PFSK-1 (cell line): Measurements from ENCODE around the gene KRTAP1-3.

Source experiments
- FOXP2 ChIP-seq: optimal IDR thresholded peaks from 2 replicates; pipeline ENCODE3; 2011; ENCODE audit warnings: borderline replicate concordance, control low read depth, inconsistent platforms; ENCODE audit not compliant: insufficient read depth; ENCODE audit errors: extremely low read length, extremely low read depth
- POLR2AphosphoS5 ChIP-seq: IDR thresholded peaks from 2 replicates; pipeline ENCODE4 v1.6.1; 2012; ENCODE audit warnings: low read depth, mild to moderate bottlenecking, control low read depth, low read length, moderate library complexity
- SIN3A ChIP-seq: IDR thresholded peaks from 2 replicates; pipeline ENCODE4 v1.6.1; 2012; ENCODE audit warnings: mild to moderate bottlenecking, low read length, moderate library complexity, borderline replicate concordance; ENCODE audit not compliant: insufficient read depth
- TAF1 ChIP-seq: IDR thresholded peaks from 2 replicates; pipeline ENCODE4 v1.6.1; 2012; ENCODE audit warnings: low read length, control low read depth, borderline replicate concordance; ENCODE audit not compliant: insufficient read depth
- TF ChIP-seq, protein P1 (sequence below), 2 experiments: IDR thresholded peaks; 2 replicates each; pipeline versions ENCODE4 v1.6.1 to v1.8.0; 2011 to 2012; ENCODE audit warnings: low read depth in 2 of 2, low read length in 2 of 2, control low read depth in 1 of 2, inconsistent platforms in 1 of 2, mild to moderate bottlenecking in 1 of 2, moderate library complexity in 1 of 2; ENCODE audit not compliant: insufficient read depth in 1 of 2

KRTAP1-3 gene

DNA sequence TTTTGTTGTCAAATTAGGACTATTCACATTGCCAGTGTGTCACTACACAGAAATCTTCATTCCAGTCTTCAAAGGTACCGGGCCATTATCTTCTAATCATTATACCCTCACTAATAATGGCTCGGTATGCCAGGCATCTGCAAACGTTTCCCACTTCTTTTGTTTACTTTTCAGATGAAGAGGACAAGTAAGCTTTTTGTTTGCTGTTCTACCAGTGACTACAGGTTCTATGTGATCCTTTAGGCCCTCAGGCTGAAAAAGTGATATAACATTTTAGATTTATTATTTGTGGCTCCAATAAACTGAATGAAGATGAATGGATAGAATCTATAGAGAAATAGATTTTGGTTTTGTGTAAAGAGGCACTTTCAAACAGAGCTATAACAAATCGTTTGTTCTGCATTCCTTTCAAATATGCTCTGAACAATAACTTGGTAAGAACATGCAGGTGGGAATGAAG is 25.3 kb downstream of the KRTAP1-3 start:
- TF ChIP-seq FOXP2: no peak
- no peak for TF ChIP-seq SIN3A
- TF ChIP-seq TAF1: no peak
- TF ChIP-seq, protein P1, sequence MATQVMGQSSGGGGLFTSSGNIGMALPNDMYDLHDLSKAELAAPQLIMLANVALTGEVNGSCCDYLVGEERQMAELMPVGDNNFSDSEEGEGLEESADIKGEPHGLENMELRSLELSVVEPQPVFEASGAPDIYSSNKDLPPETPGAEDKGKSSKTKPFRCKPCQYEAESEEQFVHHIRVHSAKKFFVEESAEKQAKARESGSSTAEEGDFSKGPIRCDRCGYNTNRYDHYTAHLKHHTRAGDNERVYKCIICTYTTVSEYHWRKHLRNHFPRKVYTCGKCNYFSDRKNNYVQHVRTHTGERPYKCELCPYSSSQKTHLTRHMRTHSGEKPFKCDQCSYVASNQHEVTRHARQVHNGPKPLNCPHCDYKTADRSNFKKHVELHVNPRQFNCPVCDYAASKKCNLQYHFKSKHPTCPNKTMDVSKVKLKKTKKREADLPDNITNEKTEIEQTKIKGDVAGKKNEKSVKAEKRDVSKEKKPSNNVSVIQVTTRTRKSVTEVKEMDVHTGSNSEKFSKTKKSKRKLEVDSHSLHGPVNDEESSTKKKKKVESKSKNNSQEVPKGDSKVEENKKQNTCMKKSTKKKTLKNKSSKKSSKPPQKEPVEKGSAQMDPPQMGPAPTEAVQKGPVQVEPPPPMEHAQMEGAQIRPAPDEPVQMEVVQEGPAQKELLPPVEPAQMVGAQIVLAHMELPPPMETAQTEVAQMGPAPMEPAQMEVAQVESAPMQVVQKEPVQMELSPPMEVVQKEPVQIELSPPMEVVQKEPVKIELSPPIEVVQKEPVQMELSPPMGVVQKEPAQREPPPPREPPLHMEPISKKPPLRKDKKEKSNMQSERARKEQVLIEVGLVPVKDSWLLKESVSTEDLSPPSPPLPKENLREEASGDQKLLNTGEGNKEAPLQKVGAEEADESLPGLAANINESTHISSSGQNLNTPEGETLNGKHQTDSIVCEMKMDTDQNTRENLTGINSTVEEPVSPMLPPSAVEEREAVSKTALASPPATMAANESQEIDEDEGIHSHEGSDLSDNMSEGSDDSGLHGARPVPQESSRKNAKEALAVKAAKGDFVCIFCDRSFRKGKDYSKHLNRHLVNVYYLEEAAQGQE (IDR thresholded peaks at IDR 0.05; ENCODE audit: insufficient read depth in 1 of 2, low read depth in 2 of 2, low read length in 2 of 2): no peak
- no peak for TF ChIP-seq POLR2AphosphoS5

DNA sequence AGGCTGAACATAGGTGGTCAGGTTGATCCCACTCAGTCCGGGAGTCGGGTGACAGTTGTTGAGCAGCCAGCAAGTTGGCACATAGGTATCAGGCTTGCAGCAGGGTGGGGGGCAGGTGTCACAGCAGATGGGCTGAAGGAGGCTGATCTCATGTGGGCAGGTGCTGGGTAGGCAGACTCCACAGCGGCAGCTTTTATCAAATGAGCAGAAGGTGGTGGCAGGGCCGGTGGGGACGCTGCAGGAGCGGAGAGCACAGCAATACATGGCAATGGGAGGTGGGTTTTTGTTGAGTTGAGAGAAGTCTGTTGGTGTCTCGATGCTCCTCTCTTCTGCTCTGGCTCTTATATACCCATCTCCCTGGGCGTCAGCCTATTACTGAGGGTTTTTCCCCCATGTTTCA is 25.9 kb downstream of the KRTAP1-3 start, which contains the start of gene KRTAP3-1:
TSS of gene KRTAP3-1 (minus strand) at position 318 of the 400 bp plus-strand sequence. CDS start at position 264, 54 bp downstream.
- TF ChIP-seq, protein P1 (IDR thresholded peaks at IDR 0.05; ENCODE audit: insufficient read depth in 1 of 2, low read depth in 2 of 2, low read length in 2 of 2): no peak
- no peak for TF ChIP-seq SIN3A
- no peak for TF ChIP-seq POLR2AphosphoS5
- no peak for TF ChIP-seq FOXP2
- no peak for TF ChIP-seq TAF1

DNA sequence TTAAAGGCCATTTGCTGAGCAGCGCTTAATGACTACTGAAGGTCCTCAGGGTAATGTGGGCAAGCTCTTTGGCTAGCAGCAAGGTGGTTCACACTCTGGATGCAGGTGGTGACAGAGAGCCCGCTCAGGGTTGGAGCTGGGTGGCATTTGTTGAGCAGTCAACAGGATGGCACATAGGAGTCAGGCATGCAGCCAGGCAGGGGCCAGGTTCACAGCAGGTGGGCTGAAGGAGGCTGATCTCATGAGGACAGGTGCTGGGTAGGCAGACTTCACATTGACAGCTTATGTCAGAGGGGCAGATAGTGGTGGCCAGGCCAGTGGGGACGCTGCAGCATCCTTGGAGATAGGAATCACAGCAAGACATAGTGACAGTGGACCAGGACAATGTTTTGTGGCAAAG is 30.3 kb downstream of the KRTAP1-3 start:
- TF ChIP-seq, protein P1 (IDR thresholded peaks at IDR 0.05; ENCODE audit: insufficient read depth in 1 of 2, low read depth in 2 of 2, low read length in 2 of 2): no peak
- no peak for TF ChIP-seq SIN3A
- TF ChIP-seq POLR2AphosphoS5: no peak
- no peak for TF ChIP-seq FOXP2
- no peak for TF ChIP-seq TAF1

DNA sequence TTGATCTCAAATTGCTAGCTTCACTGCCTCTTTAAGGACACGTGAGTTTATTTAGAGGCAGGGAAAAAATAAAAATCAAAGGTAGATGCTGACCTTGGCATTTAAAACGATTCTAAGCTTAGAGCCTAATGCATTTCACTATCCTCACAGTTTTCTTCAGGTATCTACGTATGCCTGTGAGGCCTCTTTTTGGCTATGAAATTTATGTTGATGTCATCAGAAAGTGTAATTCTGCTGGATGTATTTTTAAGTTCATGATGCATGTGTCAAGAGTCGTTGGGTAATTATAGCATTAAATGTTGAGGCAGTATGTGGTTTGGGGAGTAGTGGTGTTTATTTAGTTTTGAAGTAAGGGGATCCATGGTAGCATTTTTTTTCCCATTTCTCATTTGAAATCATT is 30.7 kb downstream of the KRTAP1-3 start:
- TF ChIP-seq, protein P1 (IDR thresholded peaks at IDR 0.05; ENCODE audit: insufficient read depth in 1 of 2, low read depth in 2 of 2, low read length in 2 of 2): no peak
- TF ChIP-seq SIN3A (no peak), POLR2AphosphoS5 (no peak), FOXP2 (no peak), TAF1 (no peak)
